IPS-18c (cell line): ENCODE measurements around the gene AP5B1.

ENCODE experiments used
- H3K4me3 ChIP-seq: 2 replicates; pipeline ENCODE4 v1.7.0; 2013; ENCODE audit warnings: low read depth, mild to moderate bottlenecking, low read length, moderate library complexity; ENCODE audit not compliant: insufficient read depth
- H3K9me3 ChIP-seq: one replicate; pipeline ENCODE4 v1.6.1; 2013; ENCODE audit warnings: mild to moderate bottlenecking, low read length, moderate library complexity; ENCODE audit not compliant: control insufficient read depth, insufficient read depth

AP5B1 gene

DNA sequence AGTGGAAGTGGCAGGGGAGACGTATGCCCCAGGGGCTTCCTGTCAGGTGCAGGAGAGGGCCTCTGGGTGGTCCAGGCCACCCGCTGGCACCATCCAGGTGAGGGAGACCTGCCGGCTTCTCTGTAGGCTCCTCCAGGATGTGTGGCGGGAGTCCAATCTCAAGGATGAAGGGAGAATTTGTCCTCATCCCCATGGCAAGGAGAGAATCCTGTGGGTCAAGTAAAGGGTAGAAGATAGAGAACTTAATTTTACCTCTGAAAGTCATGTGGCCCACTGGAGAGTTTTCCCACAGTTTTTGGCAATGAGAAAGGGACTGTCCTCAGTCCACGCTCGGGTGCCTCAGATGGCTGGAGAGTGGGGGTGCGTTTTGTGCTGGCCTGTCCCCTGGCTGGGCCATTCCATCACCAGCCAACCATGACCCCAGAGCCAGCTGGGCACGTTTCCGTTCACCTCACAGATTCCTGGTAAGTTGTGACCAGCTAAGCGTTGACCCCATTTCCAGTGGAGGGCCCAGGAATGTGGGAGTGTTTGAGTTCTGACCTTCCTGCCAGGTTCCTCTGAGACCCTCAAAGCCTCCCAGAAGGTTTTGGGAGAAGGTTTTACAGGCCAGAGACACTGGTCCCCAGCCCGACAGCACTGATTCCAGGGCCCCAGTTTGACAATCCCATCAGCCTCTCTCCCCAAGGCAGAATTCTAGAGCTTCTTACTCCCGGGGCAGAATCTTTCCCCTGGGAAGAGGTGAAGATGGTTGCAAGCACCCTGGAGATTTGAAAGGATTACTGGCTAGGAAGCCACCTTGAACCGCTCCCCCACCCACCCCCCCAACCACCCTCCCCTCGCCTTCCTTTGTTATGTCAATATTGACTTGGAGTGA is 8.7 kb upstream of the AP5B1 start:
- H3K9me3 ChIP-seq = no peaks in the 10 kb centered on the region
- H3K4me3 ChIP-seq = no peak overlapping the region; the same call in 1 of the 2 replicates

DNA sequence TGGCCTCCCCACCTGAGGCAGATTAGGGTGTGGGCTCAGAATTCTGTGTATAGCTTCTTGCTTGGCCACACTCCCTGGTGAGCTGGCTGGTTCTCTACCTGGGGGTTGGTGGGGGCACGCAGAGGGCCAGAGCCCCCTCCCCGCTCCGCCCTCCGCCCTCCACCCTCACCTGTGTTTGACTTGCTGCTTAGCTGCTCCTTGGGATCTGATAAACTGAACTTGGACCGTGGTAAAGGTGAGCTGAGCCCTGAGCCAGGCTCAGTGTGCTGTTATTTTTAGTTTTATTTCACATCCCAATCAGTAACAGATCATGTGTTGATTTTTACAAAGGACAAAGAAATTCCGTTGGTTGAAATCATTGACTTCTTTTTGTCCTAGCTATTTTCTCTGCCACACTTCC is 8.0 kb upstream of the AP5B1 start:
- H3K4me3 ChIP-seq = no peak overlapping the region
- H3K9me3 ChIP-seq = no peaks in the 10 kb centered on the region

GRCh38 chr11:65787649-65788622 is 7.2 kb upstream of the AP5B1 start:
- H3K4me3 ChIP-seq = peak overlapping the region; percentile 57
- H3K9me3 ChIP-seq = no peaks in the 10 kb centered on the region

DNA sequence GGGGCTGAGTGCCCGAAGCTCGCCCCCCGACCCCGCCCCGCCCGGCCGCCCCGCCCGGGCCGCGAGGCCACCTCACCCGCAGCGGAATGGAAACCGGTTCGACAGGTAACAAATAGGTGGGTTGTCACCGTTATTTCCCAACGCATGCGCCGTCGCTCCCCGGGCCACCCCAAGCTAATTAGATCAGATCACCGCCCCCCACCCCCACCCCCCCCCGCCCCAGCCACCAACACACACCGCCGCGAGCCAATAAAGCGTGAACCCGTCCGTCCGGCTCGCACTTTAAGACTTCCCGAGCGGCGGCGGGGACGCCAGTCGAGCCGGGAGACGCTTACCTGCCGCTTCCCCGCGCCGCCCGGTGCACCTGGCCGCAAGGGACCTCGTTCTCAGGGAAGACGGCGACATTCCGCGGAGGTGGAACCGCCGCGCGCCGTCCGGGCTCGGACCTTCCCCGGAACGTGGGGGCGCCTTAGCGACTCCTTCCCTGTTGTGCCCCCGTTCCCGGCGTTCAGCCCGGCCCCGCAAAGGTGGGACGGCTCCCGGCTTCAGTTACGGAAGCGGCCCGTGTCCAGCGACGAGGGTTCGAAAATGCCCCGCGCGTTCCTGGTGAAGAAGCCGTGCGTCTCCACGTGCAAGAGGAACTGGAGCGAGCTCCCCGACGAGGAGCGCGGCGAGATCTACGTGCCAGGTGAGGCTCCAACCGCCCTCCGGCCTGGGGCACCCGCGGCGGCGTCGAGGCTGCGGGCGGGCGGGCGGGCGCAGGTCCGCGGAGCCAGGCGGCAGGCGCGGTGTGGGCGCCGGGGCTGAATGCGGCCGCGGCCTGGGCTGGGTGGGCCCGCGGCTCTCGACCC is 6.2 kb upstream of the AP5B1 start, which contains the start of gene OVOL1:
OVOL1 (plus strand) TSS at position 278 of the 851 bp plus-strand sequence; CDS start at position 589, 311 bp downstream.
- Histone ChIP-seq H3K9me3 (no peaks in the 10 kb centered on the region), H3K4me3 (peak within 1 kb of the TSS; percentile 57)

GRCh38 chr11:65786008-65786785 is 5.4 kb upstream of the AP5B1 start:
- H3K4me3 ChIP-seq = peak overlapping the region; percentile 46
- H3K9me3 ChIP-seq = no peaks in the 10 kb centered on the region

- no peaks in the 10 kb centered on the region for H3K9me3 ChIP-seq
- H3K4me3 ChIP-seq = no peak overlapping the region
These were observed 4.7 kb upstream of the AP5B1 start for GRCh38 chr11:65785319-65786007.

DNA sequence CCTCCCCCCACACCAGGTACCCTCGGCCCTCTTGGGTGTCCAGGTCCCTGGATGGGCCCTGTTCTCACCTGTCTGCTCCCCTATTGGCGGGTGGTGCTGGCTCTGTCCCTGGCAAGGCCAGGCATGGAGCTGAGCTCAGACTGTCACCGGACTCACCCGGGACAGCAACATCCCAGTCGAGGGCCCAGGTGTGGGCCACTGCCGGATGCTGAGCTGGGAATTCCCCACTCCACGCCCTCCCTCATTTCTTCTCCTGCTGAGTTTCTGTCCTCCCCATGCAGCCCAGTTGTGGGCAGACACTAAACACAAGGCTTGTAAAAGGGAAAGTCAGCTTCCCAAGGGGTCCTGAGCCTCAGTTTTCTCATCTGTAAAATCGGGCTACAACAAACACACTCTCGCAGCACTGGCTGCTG is 2.0 kb upstream of the AP5B1 start:
- Histone ChIP-seq H3K9me3 (no peaks in the 10 kb centered on the region), H3K4me3 (no peak overlapping the region)

DNA sequence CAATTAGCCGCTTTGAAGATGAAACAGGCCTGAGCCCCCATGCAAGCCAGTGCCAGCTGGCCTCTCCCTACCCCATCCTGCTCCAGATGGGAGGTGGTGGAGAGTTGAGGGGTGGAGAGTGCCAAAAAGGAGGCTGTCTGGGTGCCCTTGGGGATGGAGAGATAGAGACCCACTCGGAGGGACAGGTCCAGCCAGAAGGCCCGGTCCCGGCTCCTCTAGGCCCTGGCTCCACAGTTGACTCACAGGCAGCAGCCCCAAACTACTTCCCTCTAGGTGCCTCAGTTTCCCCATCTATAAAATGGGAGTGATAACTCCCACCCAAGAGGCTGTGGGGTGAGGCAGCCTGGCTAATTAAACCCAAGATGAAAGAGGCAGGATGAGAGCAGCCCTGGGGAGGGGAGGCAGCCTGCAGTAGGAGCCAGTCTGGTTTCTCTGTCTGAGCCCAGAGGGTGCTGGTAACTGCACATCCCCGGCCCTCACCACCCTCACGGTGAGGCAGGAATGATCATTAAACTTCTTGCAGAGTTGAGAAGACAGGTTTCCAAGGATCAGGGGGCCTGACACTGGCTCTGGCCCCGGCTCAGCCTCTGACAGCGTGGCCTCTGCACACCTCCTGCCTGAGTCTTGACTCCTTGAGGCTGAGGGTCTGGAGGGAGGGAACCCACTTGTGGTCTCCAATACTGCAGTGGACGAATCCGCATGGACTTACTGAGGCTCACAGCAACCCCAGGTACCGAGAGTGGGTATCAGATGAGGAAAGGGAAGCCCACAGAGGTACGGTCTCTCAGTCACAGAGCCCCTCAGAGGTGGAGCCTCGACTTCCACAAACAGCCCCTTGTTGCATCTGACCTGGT is 1.4 kb upstream of the AP5B1 start:
- H3K4me3 ChIP-seq = no peak overlapping the region
- no peaks in the 10 kb centered on the region for H3K9me3 ChIP-seq

- Histone ChIP-seq H3K9me3 (no peaks in the 10 kb centered on the region), H3K4me3 (peak overlapping the region; percentile 36; the same call in 1 of the 2 replicates)
These were observed 581 bp upstream of the AP5B1 start for GRCh38 chr11:65781152-65781961.

DNA sequence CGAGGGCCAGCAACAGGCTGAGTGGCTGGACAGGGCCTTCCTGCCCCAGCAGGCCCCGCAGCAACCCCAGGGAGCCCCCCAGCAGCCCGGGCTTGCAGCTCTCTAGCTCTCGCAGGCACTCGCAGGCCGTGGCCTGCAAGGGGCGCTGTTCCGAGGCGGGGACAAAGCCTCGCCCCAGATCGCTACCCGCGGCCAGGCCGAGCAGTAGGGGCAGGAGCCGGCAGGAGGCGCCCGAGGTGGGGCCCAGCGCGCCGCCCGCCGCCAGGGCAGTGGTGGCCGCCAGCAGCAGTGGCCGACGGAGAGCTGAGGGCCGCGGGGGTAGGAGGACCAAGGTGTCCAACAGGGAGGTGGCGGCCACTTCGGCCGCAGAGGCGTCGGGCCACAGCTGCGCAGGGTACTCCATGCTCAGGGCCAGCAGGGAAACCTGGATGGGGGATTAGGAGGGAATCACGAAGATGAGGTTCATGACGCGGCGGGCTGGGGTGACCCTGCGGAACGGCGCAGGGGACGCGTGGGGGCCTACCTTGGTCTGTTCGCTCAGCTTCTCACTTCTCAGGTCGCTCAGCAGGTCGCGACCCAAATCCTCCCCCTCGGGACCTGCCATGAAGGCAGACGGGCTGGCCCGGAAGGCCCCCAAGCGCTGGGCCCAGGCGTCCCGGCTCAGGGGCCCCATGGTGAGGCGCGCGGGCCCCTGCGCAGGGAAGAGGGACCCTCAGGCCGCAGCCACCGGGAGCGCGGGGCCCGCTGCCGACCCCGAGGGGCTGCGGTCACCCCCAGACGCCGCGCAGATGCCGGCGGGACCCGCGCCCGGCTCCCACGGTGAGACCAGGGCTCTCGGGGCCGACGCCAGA is 632 bp downstream of the AP5B1 start:
- no peaks in the 10 kb centered on the region for H3K9me3 ChIP-seq
- peak overlapping the region; percentile 75 for H3K4me3 ChIP-seq

DNA sequence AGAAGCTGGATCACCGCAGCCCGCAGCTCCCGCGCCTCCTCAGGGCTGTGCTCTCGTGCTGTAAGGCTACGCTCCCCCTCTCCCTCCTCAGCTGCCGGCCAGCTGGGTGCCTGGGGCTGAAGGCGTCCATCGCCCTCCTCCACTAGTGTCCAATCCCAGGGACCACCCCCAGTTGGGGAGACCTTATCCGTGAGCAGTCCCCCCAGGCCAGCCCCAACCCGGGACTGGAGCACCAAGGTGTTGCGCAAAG is 1.2 kb downstream of the AP5B1 start:
- Histone ChIP-seq H3K9me3 (no peaks in the 10 kb centered on the region), H3K4me3 (peak overlapping the region; percentile 34)

DNA sequence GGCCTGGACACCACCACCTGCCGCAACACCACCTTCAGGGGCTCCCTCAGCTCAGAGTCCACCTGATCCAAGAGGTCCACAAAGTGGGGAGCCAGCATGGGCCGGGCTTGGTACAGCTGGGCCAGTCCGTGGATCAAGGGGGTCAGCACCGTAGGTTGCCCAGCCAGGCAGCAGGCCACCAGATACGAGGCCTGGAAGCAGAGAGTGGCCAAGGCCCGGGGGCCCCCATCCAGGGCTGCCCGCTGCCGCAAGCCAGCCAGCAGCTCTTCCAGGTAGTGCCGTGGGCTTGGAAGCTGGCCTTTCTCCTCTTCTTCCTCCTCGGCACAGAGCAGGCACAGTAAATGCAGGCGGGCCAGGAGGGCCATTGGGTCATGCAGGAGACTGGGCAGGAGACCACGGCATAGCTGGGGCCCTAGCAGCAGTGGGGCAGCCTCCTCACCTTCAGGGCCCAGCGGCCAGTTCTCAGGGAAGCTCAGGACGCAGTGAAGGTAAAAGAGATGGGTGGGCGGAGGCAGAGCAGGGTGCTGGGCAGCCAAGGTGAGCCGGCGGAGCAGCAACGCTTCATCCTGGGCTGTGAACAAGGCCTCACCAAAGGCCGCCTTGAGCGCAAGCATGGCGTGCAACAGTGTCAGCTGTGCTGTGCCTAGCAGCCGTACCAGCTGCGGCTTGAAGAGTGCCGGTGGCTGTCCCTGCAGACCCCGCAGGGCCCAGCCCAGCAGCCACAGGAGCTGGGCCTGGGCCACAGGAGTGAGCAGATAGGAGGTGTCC is 1.7 kb downstream of the AP5B1 start:
- H3K9me3 ChIP-seq = no peaks in the 10 kb centered on the region
- H3K4me3 ChIP-seq = no peak overlapping the region; the same call in 1 of the 2 replicates

DNA sequence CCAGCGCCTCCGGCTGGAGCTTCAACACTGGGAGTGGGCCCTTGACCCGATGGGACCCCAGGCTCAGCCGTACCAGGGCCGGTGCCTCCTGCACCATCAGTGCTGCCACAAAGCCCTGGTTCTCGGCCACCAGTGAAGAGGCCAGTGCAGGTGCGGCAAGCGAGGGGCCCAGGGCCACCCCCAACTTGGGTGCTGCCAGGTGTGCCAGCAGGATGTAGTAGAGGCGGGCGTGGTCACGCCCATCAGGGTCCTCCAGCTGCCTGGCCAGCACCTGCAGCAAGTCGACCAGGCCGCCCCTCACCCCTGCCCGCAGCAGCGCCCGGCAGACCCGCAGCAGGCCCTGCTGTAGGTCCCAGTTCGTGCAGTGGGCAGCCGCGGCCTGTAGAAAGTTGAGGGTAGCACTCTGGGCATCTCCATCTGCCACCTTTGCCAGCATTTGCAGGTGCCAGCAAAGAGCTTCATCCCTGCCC is 2.3 kb downstream of the AP5B1 start:
- Histone ChIP-seq H3K4me3 (no peak overlapping the region), H3K9me3 (no peaks in the 10 kb centered on the region)
